Measurements from ENCODE around the gene KANTR. TPM values are rescaled to one million over a fixed set of nuclear protein-coding genes. Genes with fewer than 3 reads are reported as not detected.

KANTR gene
- total and polyA plus RNA-seq, 2 of the 4 experiments (the other 2 are of a cell fraction) = 1.6 to 6.3 TPM

DNA sequence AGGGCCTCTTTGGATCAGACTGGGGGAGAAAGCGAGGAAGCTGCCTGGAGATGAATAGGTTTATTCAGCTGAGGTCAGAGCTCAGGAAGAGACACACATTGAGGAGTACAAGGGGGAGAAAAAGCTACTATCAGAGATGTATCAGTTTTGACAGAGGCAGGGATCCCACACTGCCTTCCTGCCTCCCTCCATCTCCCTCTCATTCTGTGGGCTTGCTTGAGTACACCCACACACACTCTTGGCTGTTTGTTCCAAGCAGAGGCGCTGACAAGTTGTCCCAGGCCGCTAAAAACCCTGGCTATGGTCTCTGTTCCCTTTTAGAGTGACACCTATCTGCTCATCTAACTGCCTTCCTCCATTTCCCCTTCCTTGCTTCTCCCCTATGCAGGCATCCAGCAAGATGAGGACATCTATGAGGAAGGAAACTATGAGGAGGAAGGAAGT is 6.5 kb upstream of the KANTR start:
- Histone ChIP-seq H4K91ac (ENCODE audit: insufficient read depth, low read depth, low read length) (no peak overlapping the region), H2AFZ (replicated peaks; ENCODE audit: low read length, poor library complexity) (no peak overlapping the region), H3K27ac (ENCODE audit: insufficient read depth, low read length) (no peak overlapping the region), H3K4me3 (ENCODE audit: insufficient read depth, low read depth, low read length) (no peak overlapping the region), H2BK5ac (ENCODE audit: low read depth, low read length, poor library complexity, severe bottlenecking) (no peak overlapping the region), H3K9me1 (ENCODE audit: insufficient read depth, low read length) (peaks cover 5% of the 10 kb centered on the region), H2BK120ac (ENCODE audit: low read depth, low read length) (no peak overlapping the region), H2AK9ac (replicated peaks; ENCODE audit: low read depth, low read length, poor library complexity) (no peak overlapping the region), H2BK15ac (ENCODE audit: low read depth, low read length) (no peak overlapping the region), H4K20me1 (ENCODE audit: insufficient read depth, low read length) (peaks cover 34% of the 10 kb centered on the region), H3K27me3 (ENCODE audit: control insufficient read depth, insufficient read depth, low read length) (no peaks in the 10 kb centered on the region), H3K14ac (replicated peaks; ENCODE audit: low read depth, low read length) (no peak overlapping the region), H4K8ac (ENCODE audit: low read depth in 2 of 2, low read length in 2 of 2) (no peak overlapping the region), H3K4me1 (ENCODE audit: control insufficient read depth, insufficient read depth, low read length) (no peaks in the 10 kb centered on the region), H2AK5ac (ENCODE audit: low read depth, low read length) (no peak overlapping the region), H4K5ac (ENCODE audit: low read depth, low read length) (no peak overlapping the region), H3K56ac (ENCODE audit: extremely low read depth, insufficient read depth, low read length) (no peak overlapping the region), H3K79me1 (ENCODE audit: low read depth in 1 of 2, low read length in 2 of 2) (peaks cover 8 to 33% of the 10 kb centered on the region in 2 experiments; a peak in 2 of 4 replicates), H3K9ac (ENCODE audit: low read depth, low read length) (no peak overlapping the region), H3K4ac (ENCODE audit: low read depth, low read length) (no peak overlapping the region), H3K23ac (ENCODE audit: low read depth, low read length) (no peak overlapping the region), H3K9me3 (ENCODE audit: control insufficient read depth, insufficient read depth, low read length) (no peaks in the 10 kb centered on the region), H3K36me3 (ENCODE audit: control insufficient read depth, insufficient read depth, low read length) (peaks cover 30% of the 10 kb centered on the region), H2BK20ac (ENCODE audit: low read depth, low read length) (no peak overlapping the region), H3K18ac (ENCODE audit: low read depth, low read length) (no peak overlapping the region), H3K4me2 (ENCODE audit: low read depth, low read length) (no peak overlapping the region)
- intact Hi-C loops (cut with micrococcal nuclease) (no loop called here), in situ Hi-C loops (cut with MboI; ENCODE audit: low sequenced_read_pairs) (no loop called here), dilution Hi-C loops (cut with HindIII; ENCODE audit: low sequenced_read_pairs, unreplicated experiment) (no loop called here)
- WGBS, 2 experiments (ENCODE audit: extremely low coverage in 2 of 2, insufficient read length in 1 of 2) = no CpG with 5 or more reads among the region's 3 CpGs
- DNase-seq (no peak), ATAC-seq (ENCODE audit: low read depth) (no peak)
- TF ChIP-seq, protein P1, sequence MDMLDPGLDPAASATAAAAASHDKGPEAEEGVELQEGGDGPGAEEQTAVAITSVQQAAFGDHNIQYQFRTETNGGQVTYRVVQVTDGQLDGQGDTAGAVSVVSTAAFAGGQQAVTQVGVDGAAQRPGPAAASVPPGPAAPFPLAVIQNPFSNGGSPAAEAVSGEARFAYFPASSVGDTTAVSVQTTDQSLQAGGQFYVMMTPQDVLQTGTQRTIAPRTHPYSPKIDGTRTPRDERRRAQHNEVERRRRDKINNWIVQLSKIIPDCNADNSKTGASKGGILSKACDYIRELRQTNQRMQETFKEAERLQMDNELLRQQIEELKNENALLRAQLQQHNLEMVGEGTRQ (IDR thresholded peaks at IDR 0.05; ENCODE audit: low read depth, low read length) = no peak
- TF ChIP-seq MAZ (IDR thresholded peaks at IDR 0.05; ENCODE audit: borderline replicate concordance, low read depth, low read length) = no peak
- TF ChIP-seq FOS (IDR thresholded peaks at IDR 0.05; ENCODE audit: low read depth, low read length) = no peak
- TF ChIP-seq MAFK (IDR thresholded peaks at IDR 0.05; ENCODE audit: low read depth, low read length) = no peak
- no TSS peak for BruUV-seq (replicated peaks)
- CTCF ChIA-PET = no interaction called here
- POLR2A ChIA-PET (ENCODE audit: unreplicated experiment) = no interaction called here
